ENCODE data around the gene USP17L27. TPM values are rescaled to one million over a fixed set of nuclear protein-coding genes. Genes with fewer than 3 reads are reported as not detected.
"Not testable (repeated sequence)": the region's sequence is repeated elsewhere in the genome, so short reads cannot be mapped to it uniquely, and the experiment has no call there.

The USP17L27 gene
- total and polyA plus RNA-seq, 4 donors, result not detected

GRCh38 chr4:9362829-9363228, 18.9 kb downstream of the USP17L27 start, which contains the start of gene USP17L30:
Gene USP17L30, plus strand, starts transcription at chr4:9363129. Its CDS starts 0 bp downstream, at chr4:9363129.
- H3K27ac ChIP-seq (ENCODE audit: low read depth, low read length); H3K27me3 ChIP-seq (ENCODE audit: control insufficient read depth, insufficient read depth, low read length); H3K4me1 ChIP-seq (ENCODE audit: control insufficient read depth, insufficient read depth, low read length); H3K36me3 ChIP-seq (ENCODE audit: control insufficient read depth, insufficient read depth, low read length); DNase-seq (ENCODE audit: low read depth in 4 of 6, low spot score in 6 of 6); H3K9me3 ChIP-seq (ENCODE audit: control insufficient read depth, insufficient read depth, low read length); H3K4me3 ChIP-seq (ENCODE audit: low read depth, low read length): not testable (repeated sequence)
- WGBS (ENCODE audit: insufficient coverage), result no CpG with 5 or more reads among the region's 15 CpGs

GRCh38 chr4:9379881-9380280, 35.9 kb downstream of the USP17L27 start:
- WGBS (ENCODE audit: insufficient coverage), result 100% methylated on average over 1 of the region's 1 CpG

GRCh38 chr4:9381012-9381534, 37.1 kb downstream of the USP17L27 start:
- H3K4me3 ChIP-seq (ENCODE audit: low read depth, low read length), result peak overlapping the region; percentile 16
- not testable (repeated sequence) for H3K27ac ChIP-seq (ENCODE audit: low read depth, low read length); H3K9me3 ChIP-seq (ENCODE audit: control insufficient read depth, insufficient read depth, low read length); H3K4me1 ChIP-seq (ENCODE audit: control insufficient read depth, insufficient read depth, low read length); H3K36me3 ChIP-seq (ENCODE audit: control insufficient read depth, insufficient read depth, low read length); H3K27me3 ChIP-seq (ENCODE audit: control insufficient read depth, insufficient read depth, low read length)
- 66% methylated on average over 15 of the region's 36 CpGs for WGBS (ENCODE audit: insufficient coverage)
- peak in 2 of 6 donors; percentile 2 to 17 for DNase-seq (ENCODE audit: low read depth in 4 of 6, low spot score in 6 of 6)

More at GRCh38 chr4:9379881-9380280, 35.9 kb downstream of the USP17L27 start:
- H3K36me3 ChIP-seq (ENCODE audit: control insufficient read depth, insufficient read depth, low read length); H3K27me3 ChIP-seq (ENCODE audit: control insufficient read depth, insufficient read depth, low read length); H3K4me3 ChIP-seq (ENCODE audit: low read depth, low read length); H3K9me3 ChIP-seq (ENCODE audit: control insufficient read depth, insufficient read depth, low read length); DNase-seq (ENCODE audit: low read depth in 4 of 6, low spot score in 6 of 6); H3K27ac ChIP-seq (ENCODE audit: low read depth, low read length); H3K4me1 ChIP-seq (ENCODE audit: control insufficient read depth, insufficient read depth, low read length): not testable (repeated sequence)

- Histone ChIP-seq H3K4me1 (ENCODE audit: control insufficient read depth, insufficient read depth, low read length) (peaks cover 5% of the 10 kb centered on the region), H3K9me3 (ENCODE audit: control insufficient read depth, insufficient read depth, low read length) (no peaks in the 10 kb centered on the region), H3K36me3 (ENCODE audit: control insufficient read depth, insufficient read depth, low read length) (no peaks in the 10 kb centered on the region), H3K27me3 (ENCODE audit: control insufficient read depth, insufficient read depth, low read length) (no peaks in the 10 kb centered on the region), H3K27ac (ENCODE audit: low read depth, low read length) (no peak overlapping the region), H3K4me3 (ENCODE audit: low read depth, low read length) (no peak overlapping the region)
- 40% methylated on average over 1 of the region's 1 CpG for WGBS (ENCODE audit: insufficient coverage)
- DNase-seq (ENCODE audit: low read depth in 4 of 6, low spot score in 6 of 6), result no peak
Measured at GRCh38 chr4:9384126-9384525, 40.2 kb downstream of the USP17L27 start.

- not testable (repeated sequence) for H3K27me3 ChIP-seq (ENCODE audit: control insufficient read depth, insufficient read depth, low read length); H3K27ac ChIP-seq (ENCODE audit: low read depth, low read length); H3K36me3 ChIP-seq (ENCODE audit: control insufficient read depth, insufficient read depth, low read length); DNase-seq (ENCODE audit: low read depth in 4 of 6, low spot score in 6 of 6); H3K4me1 ChIP-seq (ENCODE audit: control insufficient read depth, insufficient read depth, low read length); H3K4me3 ChIP-seq (ENCODE audit: low read depth, low read length); H3K9me3 ChIP-seq (ENCODE audit: control insufficient read depth, insufficient read depth, low read length)
- WGBS (ENCODE audit: insufficient coverage), result no CpG with 5 or more reads among the region's 2 CpGs
Measured at GRCh38 chr4:9389001-9389400, 45.1 kb downstream of the USP17L27 start.

Other genes with a start within 250 kb of the USP17L27 start
- gene FAM90A26, start 173.7 kb upstream of the USP17L27 start, total RNA-seq, result not detected
- under 1 TPM in 1 of 2 donors, not detected in 1; 0.20 TPM for gene FAM90A26, start 173.7 kb upstream of the USP17L27 start, polyA plus RNA-seq (ENCODE audit: insufficient read length in 2 of 2)
- gene USP17L10, start 133.5 kb upstream of the USP17L27 start, total RNA-seq, result not detected
- gene USP17L10, start 133.5 kb upstream of the USP17L27 start, polyA plus RNA-seq (ENCODE audit: insufficient read length in 2 of 2), result not detected
- not detected for gene USP17L11, start 128.7 kb upstream of the USP17L27 start, total RNA-seq
- gene USP17L11, start 128.7 kb upstream of the USP17L27 start, polyA plus RNA-seq (ENCODE audit: insufficient read length in 2 of 2), result not detected
- gene USP17L12, start 124.0 kb upstream of the USP17L27 start, total RNA-seq, result not detected
- gene USP17L12, start 124.0 kb upstream of the USP17L27 start, polyA plus RNA-seq (ENCODE audit: insufficient read length in 2 of 2), result not detected
- not detected for gene USP17L13, start 119.3 kb upstream of the USP17L27 start, total RNA-seq
- gene USP17L13, start 119.3 kb upstream of the USP17L27 start, polyA plus RNA-seq (ENCODE audit: insufficient read length in 2 of 2), result not detected
- gene USP17L15, start 109.8 kb upstream of the USP17L27 start, total RNA-seq, result not detected
- not detected for gene USP17L15, start 109.8 kb upstream of the USP17L27 start, polyA plus RNA-seq (ENCODE audit: insufficient read length in 2 of 2)
- not detected for gene USP17L17, start 100.3 kb upstream of the USP17L27 start, total RNA-seq
- not detected for gene USP17L17, start 100.3 kb upstream of the USP17L27 start, polyA plus RNA-seq (ENCODE audit: insufficient read length in 2 of 2)
- gene USP17L18, start 95.5 kb upstream of the USP17L27 start, total RNA-seq, result not detected
- gene USP17L18, start 95.5 kb upstream of the USP17L27 start, polyA plus RNA-seq (ENCODE audit: insufficient read length in 2 of 2), result not detected
- not detected for gene USP17L19, start 90.8 kb upstream of the USP17L27 start, total RNA-seq
- not detected for gene USP17L19, start 90.8 kb upstream of the USP17L27 start, polyA plus RNA-seq (ENCODE audit: insufficient read length in 2 of 2)
- not detected for gene USP17L20, start 86.0 kb upstream of the USP17L27 start, total RNA-seq
- not detected for gene USP17L20, start 86.0 kb upstream of the USP17L27 start, polyA plus RNA-seq (ENCODE audit: insufficient read length in 2 of 2)
- not detected for gene USP17L21, start 81.3 kb upstream of the USP17L27 start, total RNA-seq
- gene USP17L21, start 81.3 kb upstream of the USP17L27 start, polyA plus RNA-seq (ENCODE audit: insufficient read length in 2 of 2), result not detected
- gene USP17L22, start 76.5 kb upstream of the USP17L27 start, total RNA-seq, result not detected
- gene USP17L22, start 76.5 kb upstream of the USP17L27 start, polyA plus RNA-seq (ENCODE audit: insufficient read length in 2 of 2), result not detected
- not detected for gene USP17L24, start 19.0 kb upstream of the USP17L27 start, total RNA-seq
- not detected for gene USP17L24, start 19.0 kb upstream of the USP17L27 start, polyA plus RNA-seq (ENCODE audit: insufficient read length in 2 of 2)
- not detected for gene USP17L25, start 14.2 kb upstream of the USP17L27 start, total RNA-seq
- gene USP17L25, start 14.2 kb upstream of the USP17L27 start, polyA plus RNA-seq (ENCODE audit: insufficient read length in 2 of 2), result not detected
- gene USP17L26, start 9.5 kb upstream of the USP17L27 start, total RNA-seq, result not detected
- not detected for gene USP17L26, start 9.5 kb upstream of the USP17L27 start, polyA plus RNA-seq (ENCODE audit: insufficient read length in 2 of 2)
- gene USP17L5, start 4.7 kb upstream of the USP17L27 start, total RNA-seq, result not detected
- not detected for gene USP17L5, start 4.7 kb upstream of the USP17L27 start, polyA plus RNA-seq (ENCODE audit: insufficient read length in 2 of 2)
- not detected for gene USP17L28, start 4.7 kb downstream of the USP17L27 start, total RNA-seq
- not detected for gene USP17L28, start 4.7 kb downstream of the USP17L27 start, polyA plus RNA-seq (ENCODE audit: insufficient read length in 2 of 2)
- gene USP17L29, start 9.5 kb downstream of the USP17L27 start, total RNA-seq, result not detected
- gene USP17L29, start 9.5 kb downstream of the USP17L27 start, polyA plus RNA-seq (ENCODE audit: insufficient read length in 2 of 2), result not detected
- not detected for gene USP17L30, start 19.0 kb downstream of the USP17L27 start, total RNA-seq
- not detected for gene USP17L30, start 19.0 kb downstream of the USP17L27 start, polyA plus RNA-seq (ENCODE audit: insufficient read length in 2 of 2)
- gene DEFB131A, start 100.3 kb downstream of the USP17L27 start, total RNA-seq, result not detected
- gene DEFB131A, start 100.3 kb downstream of the USP17L27 start, polyA plus RNA-seq (ENCODE audit: insufficient read length in 2 of 2), result not detected

All from spinal cord (tissue), 10 donors.